HAP-1 (cell line): ENCODE data around the gene NFATC1.
A peak's percentile ranks its signal among the peaks of the same experiment; 100 is the strongest.
"Not testable (repeated sequence)": the region's sequence is repeated elsewhere in the genome, so short reads cannot be mapped to it uniquely, and the experiment has no call there.

Experiments used
- DNase-seq, 2 experiments: peaks; one replicate each; pipeline ENCODE4 v3.0.0-alpha.2; 2016 to 2020; ENCODE audit warnings: low spot score in 2 of 2
- H3K27me3 ChIP-seq: fragments of 250-450 bp; sonication (Bioruptor Pico); 2 replicates; pipeline ENCODE4 v1.5.1; 2020; ENCODE audit warnings: low read depth, mild to moderate bottlenecking, moderate library complexity
- H3K36me3 ChIP-seq: fragments of 250-450 bp; sonication (Bioruptor Pico); replicated peaks from 2 replicates; pipeline ENCODE4 v1.5.1; 2020; ENCODE audit warnings: mild to moderate bottlenecking
- H3K4me1 ChIP-seq: fragments of 250-450 bp; sonication (Bioruptor Pico); 2 replicates; pipeline ENCODE4 v1.5.1; 2020; ENCODE audit warnings: mild to moderate bottlenecking
- H3K4me3 ChIP-seq: fragments of 250-450 bp; sonication (Bioruptor Pico); 2 replicates; pipeline ENCODE4 v1.5.1; 2020; ENCODE audit warnings: mild to moderate bottlenecking, moderate library complexity
- H3K9me3 ChIP-seq: fragments of 250-450 bp; sonication (Bioruptor Pico); 2 replicates; pipeline ENCODE4 v1.5.1; 2020; ENCODE audit warnings: mild to moderate bottlenecking, moderate library complexity
- in situ Hi-C: fragments of 300-500 bp; cut with MboI; formaldehyde crosslinking; loops from 3 replicates; pipeline ENCODE4 v1.14.3; 2020; ENCODE audit warnings: low sequenced_read_pairs, inconsistent platforms, mixed read lengths

Gene NFATC1

DNA sequence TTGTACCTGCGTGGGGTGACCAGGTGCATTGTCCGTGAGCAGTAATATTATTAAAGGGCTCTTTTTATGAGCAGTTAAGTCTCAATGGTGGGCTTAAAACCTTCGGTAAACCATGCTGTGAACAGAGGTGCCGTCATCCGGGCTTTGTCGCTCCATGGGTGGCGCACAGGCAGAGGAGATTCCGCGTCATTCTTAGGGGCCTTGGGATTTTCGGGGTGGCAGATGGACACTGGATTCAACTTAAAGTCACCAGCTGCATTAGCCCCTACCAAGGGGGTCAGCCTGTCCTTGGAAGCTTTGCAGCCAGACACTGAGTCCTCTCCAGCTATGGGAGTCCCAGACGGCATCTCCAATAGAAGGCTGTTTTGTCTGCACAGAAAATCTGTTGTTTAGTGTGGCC lies 107.7 kb downstream of the NFATC1 start:
- Histone ChIP-seq H3K9me3 (no peaks in the 10 kb centered on the region; the same call in none of the 2 replicates), H3K36me3 (no peaks in the 10 kb centered on the region), H3K27me3 (no peaks in the 10 kb centered on the region), H3K4me1 (no peaks in the 10 kb centered on the region), H3K4me3 (no peak overlapping the region)
- in situ Hi-C loops: no loop called here
- DNase-seq: no peak

GRCh38 chr18:79504034-79504433 lies 108.3 kb downstream of the NFATC1 start:
- no peak for DNase-seq
- Histone ChIP-seq H3K4me1 (no peaks in the 10 kb centered on the region), H3K27me3 (no peaks in the 10 kb centered on the region), H3K36me3 (no peaks in the 10 kb centered on the region), H3K4me3 (no peak overlapping the region), H3K9me3 (no peaks in the 10 kb centered on the region; the same call in 1 of the 2 replicates)
- in situ Hi-C loops: no loop called here

- in situ Hi-C loops, H3K27me3 ChIP-seq, H3K36me3 ChIP-seq, H3K9me3 ChIP-seq, DNase-seq, H3K4me3 ChIP-seq, H3K4me1 ChIP-seq: not testable (repeated sequence)
Observed at GRCh38 chr18:79504495-79504894, 108.8 kb downstream of the NFATC1 start.

GRCh38 chr18:79505465-79505864 lies 109.7 kb downstream of the NFATC1 start:
- H3K36me3 ChIP-seq, H3K4me3 ChIP-seq, H3K4me1 ChIP-seq, in situ Hi-C loops, H3K27me3 ChIP-seq, H3K9me3 ChIP-seq, DNase-seq: not testable (repeated sequence)

DNA sequence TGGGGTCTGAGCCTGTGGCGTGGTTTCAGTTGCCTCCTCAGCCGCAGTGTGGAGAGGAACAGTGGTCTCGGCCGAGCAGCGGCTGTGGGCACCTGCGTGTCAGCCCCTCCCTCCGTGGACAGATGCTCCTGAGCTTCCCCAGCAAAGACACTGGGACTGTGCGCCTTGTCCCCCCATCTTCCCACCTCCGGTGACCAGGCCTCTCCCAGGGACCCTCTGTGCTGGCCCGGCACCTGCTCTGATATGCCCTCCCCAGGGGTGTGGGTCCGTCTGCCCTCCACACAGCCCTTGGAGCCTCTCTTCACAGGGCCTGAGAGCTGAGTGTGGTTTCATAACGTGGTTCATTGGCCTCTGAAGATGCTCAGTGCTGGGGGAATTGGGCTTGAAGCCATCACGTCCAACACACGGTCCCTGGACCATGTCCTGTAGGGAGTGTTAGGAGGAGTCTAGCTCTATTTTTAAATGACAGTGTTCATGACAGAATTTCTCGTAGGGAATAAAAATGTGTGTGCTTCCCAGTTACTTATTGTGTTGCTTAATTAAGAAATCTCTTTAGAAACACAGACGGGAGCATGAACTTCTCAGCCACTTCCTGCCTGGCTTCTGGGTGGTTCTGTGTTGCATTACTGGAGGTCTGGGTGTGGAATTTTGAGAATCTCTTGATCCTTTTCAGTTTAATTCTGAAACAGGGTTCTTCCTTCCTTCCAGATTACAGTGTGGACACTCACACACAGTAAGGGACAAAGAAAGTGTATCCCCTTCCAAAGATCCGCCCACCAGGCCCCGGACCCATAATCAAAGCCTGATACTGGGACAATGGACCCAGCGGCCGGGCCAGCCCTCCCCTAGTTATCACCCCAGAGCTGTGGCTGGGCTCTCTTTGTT lies 110.7 kb downstream of the NFATC1 start:
- no peaks in the 10 kb centered on the region for H3K9me3 ChIP-seq
- no peak for DNase-seq
- in situ Hi-C loops: no loop called here
- no peak overlapping the region for H3K4me3 ChIP-seq
- no peaks in the 10 kb centered on the region for H3K36me3 ChIP-seq
- H3K4me1 ChIP-seq: no peaks in the 10 kb centered on the region
- no peaks in the 10 kb centered on the region for H3K27me3 ChIP-seq

DNA sequence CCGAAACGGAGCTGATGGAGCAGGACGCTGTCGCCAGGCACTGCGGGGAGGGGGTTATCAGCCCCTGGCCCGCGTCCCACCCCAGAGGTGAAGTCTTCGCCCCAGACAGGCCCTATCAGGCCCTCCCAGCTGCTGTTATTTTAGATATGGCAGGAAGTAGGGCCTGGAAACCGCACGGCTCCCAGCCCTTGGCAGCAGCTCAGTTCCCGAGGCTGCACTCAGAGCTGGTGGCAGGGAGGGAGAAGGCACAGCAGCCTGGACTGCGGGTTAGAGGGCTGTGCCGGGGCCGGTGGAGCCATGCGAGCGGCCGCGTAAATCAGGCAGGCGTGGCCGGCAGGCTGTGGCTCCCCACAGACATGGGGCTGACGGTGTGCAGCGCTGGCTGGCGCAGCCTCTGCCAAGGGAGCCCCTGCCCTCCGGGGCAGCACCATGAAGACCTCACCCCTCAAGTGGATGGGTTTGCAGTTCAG lies 111.4 kb downstream of the NFATC1 start:
- Histone ChIP-seq H3K27me3 (no peaks in the 10 kb centered on the region), H3K4me1 (no peaks in the 10 kb centered on the region), H3K9me3 (no peaks in the 10 kb centered on the region), H3K36me3 (no peaks in the 10 kb centered on the region), H3K4me3 (no peak overlapping the region)
- in situ Hi-C loops: no loop called here
- DNase-seq: no peak

DNA sequence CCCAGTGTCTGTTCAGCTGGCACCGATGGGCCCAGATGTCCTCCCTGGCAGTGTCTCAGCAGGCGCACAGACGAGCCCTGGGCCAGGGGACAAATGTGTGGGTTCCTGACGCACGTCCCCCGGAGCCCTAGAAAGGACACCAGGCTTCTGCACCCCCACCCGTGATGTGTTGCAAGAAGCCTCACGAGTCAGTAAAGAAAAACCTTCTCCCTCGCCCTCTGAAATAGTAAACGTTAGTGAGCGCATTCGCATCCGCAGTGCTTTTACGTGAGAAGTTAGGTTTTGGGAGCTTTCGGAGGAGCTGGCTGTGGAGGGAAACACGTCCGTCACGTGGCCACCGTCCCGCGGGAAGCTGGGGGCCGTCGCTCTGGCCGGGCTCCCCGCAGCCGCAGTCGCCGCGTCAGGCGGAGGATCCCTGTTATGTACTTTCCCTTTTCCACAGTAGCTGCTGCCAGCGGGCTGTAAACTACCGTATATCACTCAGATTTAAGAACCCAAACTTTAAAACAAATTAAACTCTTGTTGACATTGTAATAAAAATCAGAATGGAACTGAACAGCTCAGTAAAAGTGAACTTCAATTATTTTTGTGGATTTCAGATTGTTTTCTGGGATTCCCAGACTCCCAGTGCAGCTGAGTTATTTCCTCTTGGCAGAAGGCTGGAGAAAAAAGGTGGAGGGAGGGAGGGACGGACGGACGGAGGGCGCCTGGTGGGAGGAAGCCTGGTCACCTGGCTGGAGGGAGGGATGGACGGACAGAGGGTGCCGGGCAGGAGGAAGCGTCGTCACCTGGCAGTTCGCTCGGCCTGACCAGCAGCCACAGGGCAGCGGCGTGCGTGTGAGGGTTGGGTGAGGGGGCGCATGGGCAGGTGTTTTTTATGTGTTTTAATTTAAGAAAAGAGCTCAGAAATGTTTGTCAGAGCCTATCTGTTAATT lies 112.1 kb downstream of the NFATC1 start:
- DNase-seq: no peak
- Histone ChIP-seq H3K4me1 (no peaks in the 10 kb centered on the region), H3K36me3 (no peaks in the 10 kb centered on the region), H3K4me3 (no peak overlapping the region), H3K9me3 (no peaks in the 10 kb centered on the region), H3K27me3 (no peaks in the 10 kb centered on the region)
- in situ Hi-C loops: no loop called here

GRCh38 chr18:79508565-79509535 lies 113.1 kb downstream of the NFATC1 start:
- no peaks in the 10 kb centered on the region for H3K9me3 ChIP-seq
- no peaks in the 10 kb centered on the region for H3K36me3 ChIP-seq
- in situ Hi-C loops: no loop called here
- H3K27me3 ChIP-seq: no peaks in the 10 kb centered on the region
- no peak for DNase-seq
- no peak overlapping the region for H3K4me3 ChIP-seq
- H3K4me1 ChIP-seq: no peaks in the 10 kb centered on the region

- Histone ChIP-seq H3K9me3 (no peaks in the 10 kb centered on the region), H3K4me3 (no peak overlapping the region), H3K4me1 (no peaks in the 10 kb centered on the region), H3K36me3 (no peaks in the 10 kb centered on the region), H3K27me3 (no peaks in the 10 kb centered on the region)
- in situ Hi-C loops: no loop called here
- DNase-seq: no peak
Observed at GRCh38 chr18:79509536-79509930, 113.8 kb downstream of the NFATC1 start.

GRCh38 chr18:79510046-79510685 lies 114.4 kb downstream of the NFATC1 start:
- H3K4me3 ChIP-seq: no peak overlapping the region
- no peaks in the 10 kb centered on the region for H3K4me1 ChIP-seq
- H3K9me3 ChIP-seq: no peaks in the 10 kb centered on the region
- no peaks in the 10 kb centered on the region for H3K27me3 ChIP-seq
- in situ Hi-C loops: no loop called here
- H3K36me3 ChIP-seq: no peaks in the 10 kb centered on the region
- no peak for DNase-seq

DNA sequence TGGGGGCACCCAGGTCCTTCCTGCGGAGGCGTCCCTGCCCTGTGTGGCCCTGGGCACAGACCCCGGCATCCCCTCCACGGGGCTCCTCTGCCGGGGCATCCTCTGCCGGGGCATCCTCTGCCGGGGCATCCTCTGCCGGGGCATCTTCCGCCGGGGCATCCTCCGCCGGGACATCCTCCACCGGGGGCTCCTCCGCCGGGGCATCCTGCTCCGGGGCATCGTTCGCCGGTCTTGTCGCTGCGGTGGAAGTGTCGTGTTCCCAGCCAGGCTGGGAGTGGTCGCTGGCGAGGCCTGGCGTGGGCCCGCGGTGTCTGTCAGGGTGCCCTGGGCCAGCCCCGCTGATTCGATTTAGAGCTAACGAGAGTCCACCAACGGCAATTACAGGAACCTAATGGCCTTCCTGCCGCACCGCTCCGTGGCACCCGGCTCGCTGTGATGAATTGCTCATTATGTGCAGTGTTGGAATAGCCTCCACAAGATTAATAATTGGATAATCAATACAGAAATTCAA lies 115.1 kb downstream of the NFATC1 start:
- DNase-seq: no peak
- no peaks in the 10 kb centered on the region for H3K4me1 ChIP-seq
- no peaks in the 10 kb centered on the region for H3K9me3 ChIP-seq
- H3K4me3 ChIP-seq: no peak overlapping the region
- no peaks in the 10 kb centered on the region for H3K27me3 ChIP-seq
- in situ Hi-C loops: no loop called here
- H3K36me3 ChIP-seq: no peaks in the 10 kb centered on the region

DNA sequence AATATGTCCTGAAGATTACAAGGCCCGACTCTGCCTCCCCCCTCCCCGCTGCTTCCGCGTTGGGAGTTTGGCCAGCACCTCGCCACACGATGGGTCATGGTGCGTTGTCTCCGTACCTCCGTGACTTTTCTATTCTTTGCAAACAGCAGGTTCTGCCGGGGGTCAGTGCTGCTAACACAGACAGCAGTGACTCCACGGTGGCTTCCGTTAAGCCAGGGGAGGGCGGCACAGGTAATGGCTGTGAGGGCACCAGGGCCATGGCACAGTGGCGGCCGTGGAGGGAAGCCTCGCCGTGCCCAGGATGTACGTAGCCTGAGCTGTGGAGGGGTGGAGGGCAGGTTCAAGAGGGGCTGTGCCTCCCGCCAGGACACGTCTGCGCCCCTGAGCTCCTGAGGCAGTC lies 115.5 kb downstream of the NFATC1 start:
- H3K27me3 ChIP-seq: no peaks in the 10 kb centered on the region
- in situ Hi-C loops: no loop called here

More for the DNA sequence above, 115.5 kb downstream of the NFATC1 start:
- no peak overlapping the region for H3K4me3 ChIP-seq
- no peaks in the 10 kb centered on the region for H3K36me3 ChIP-seq
- DNase-seq: peak in 1 of 2 experiments; percentile 1
- H3K9me3 ChIP-seq: no peaks in the 10 kb centered on the region
- no peaks in the 10 kb centered on the region for H3K4me1 ChIP-seq
